NK-92 treated with Interleukin-12 subunit alpha and Interleukin-12 subunit beta, amount 100 ng/mL, for 24 hours (cell line): ENCODE data around the gene TEX9.
"Not testable (repeated sequence)": the region's sequence is repeated elsewhere in the genome, so short reads cannot be mapped to it uniquely, and the experiment has no call there.

Source experiments
- DNase-seq: peaks from one replicate; lab custom pipeline; 2025; lab: John Stamatoyannopoulos, UW

Gene TEX9

GRCh38 chr15:56365075-56365711 lies at the start of gene TEX9:
TEX9 (plus strand) TSS chr15:56365426; CDS start chr15:56365451, 25 bp downstream.
- DNase-seq, result no peak

GRCh38 chr15:56316561-56316960 lies 48.7 kb upstream of the TEX9 start:
- not testable (repeated sequence) for DNase-seq

GRCh38 chr15:56320316-56320715 lies 44.9 kb upstream of the TEX9 start:
- no peak for DNase-seq

GRCh38 chr15:56320861-56321260 lies 44.4 kb upstream of the TEX9 start:
- no peak for DNase-seq

GRCh38 chr15:56322444-56322843 lies 42.8 kb upstream of the TEX9 start:
- no peak for DNase-seq

- DNase-seq, result no peak
Measured at GRCh38 chr15:56323435-56323834, 41.8 kb upstream of the TEX9 start.

- DNase-seq, result no peak
Measured at GRCh38 chr15:56325186-56325585, 40.0 kb upstream of the TEX9 start.

- DNase-seq, result no peak
Measured at GRCh38 chr15:56327721-56328502, 37.3 kb upstream of the TEX9 start.

- no peak for DNase-seq
Measured at GRCh38 chr15:56337084-56337725, 28.0 kb upstream of the TEX9 start.

GRCh38 chr15:56339594-56339993 lies 25.6 kb upstream of the TEX9 start:
- DNase-seq, result no peak

- DNase-seq, result no peak
Measured at GRCh38 chr15:56341201-56341600, 24.0 kb upstream of the TEX9 start.

- no peak for DNase-seq
Measured at GRCh38 chr15:56342653-56343052, 22.6 kb upstream of the TEX9 start.

- DNase-seq, result no peak
Measured at GRCh38 chr15:56343879-56344278, 21.3 kb upstream of the TEX9 start.

GRCh38 chr15:56344336-56344735 lies 20.9 kb upstream of the TEX9 start:
- no peak for DNase-seq

GRCh38 chr15:56346414-56346813 lies 18.8 kb upstream of the TEX9 start:
- DNase-seq, result no peak

- DNase-seq, result no peak
Measured at GRCh38 chr15:56349554-56349953, 15.7 kb upstream of the TEX9 start.

- no peak for DNase-seq
Measured at GRCh38 chr15:56351353-56351752, 13.9 kb upstream of the TEX9 start.

GRCh38 chr15:56351957-56352506 lies 13.2 kb upstream of the TEX9 start:
- no peak for DNase-seq

GRCh38 chr15:56353119-56353518 lies 12.1 kb upstream of the TEX9 start:
- DNase-seq, result no peak

- DNase-seq, result no peak
Measured at GRCh38 chr15:56353740-56354139, 11.5 kb upstream of the TEX9 start.

GRCh38 chr15:56356616-56357015 lies 8.6 kb upstream of the TEX9 start:
- no peak for DNase-seq

- no peak for DNase-seq
Measured at GRCh38 chr15:56358604-56359003, 6.6 kb upstream of the TEX9 start.

GRCh38 chr15:56361987-56362386 lies 3.2 kb upstream of the TEX9 start:
- no peak for DNase-seq
